HepG2 (cell line): ENCODE measurements around the gene NDC80. TPM values are rescaled to one million over a fixed set of nuclear protein-coding genes. Genes with fewer than 3 reads are reported as not detected.

Experiments used
- ATAC-seq: fragments of 200-7000 bp; cut with Tn5 transposase; 3 replicates; pipeline ENCODE4 v1.9.1; 2020; ENCODE audit warnings: mild to moderate bottlenecking, moderate library complexity
- BruUV-seq: library from RNA; stranded (reverse); fragments of 400-500 nt; replicated peaks from 2 replicates; lab custom pipeline; 2021; lab: Mats Ljungman, UMichigan
- CTCF ChIA-PET: fragments of 300-600 bp; formaldehyde crosslinking; extraction: SDS; loops from one replicate; lab custom pipeline; 2021; ENCODE audit warnings: low total read pairs, inconsistent platforms, low intra/inter-chr PET ratio; lab: Yijun Ruan, JAX
- POLR2A ChIA-PET: fragments of 350-600 bp; sonication (Branson Sonifier 250); formaldehyde crosslinking; loops from one replicate; lab custom pipeline; 2020; ENCODE audit warnings: antibody characterized with exemption, inconsistent platforms; lab: Yijun Ruan, JAX
- DNase-seq: peaks from one replicate; pipeline ENCODE4 v3.0.0-alpha.2; 2015; ENCODE audit warnings: low spot score
- FAIRE-seq: peaks from 3 replicates; lab custom pipeline; 2011; peaks lifted over from hg19 to GRCh38; lab: Jason Lieb, UNC
- H2AFZ ChIP-seq: one replicate; pipeline ENCODE4 v1.6.1; 2011; ENCODE audit warnings: low read length, inconsistent platforms
- H3K27ac ChIP-seq: fragments of 300-600 bp; 3 replicates; pipeline ENCODE4 v1.8.0; 2011; ENCODE audit warnings: mixed run types, mild to moderate bottlenecking, mixed read lengths, low read length, inconsistent platforms; ENCODE audit not compliant: insufficient read depth; ENCODE audit errors: extremely low read length
- H3K27me3 ChIP-seq, 2 experiments: fragments of 200-600 bp in 1 of 2; 2 replicates in 1 of 2; 3 replicates in 1 of 2; pipeline versions ENCODE4 v1.6.0 to v1.8.0; 2011; ENCODE audit warnings: low read length in 2 of 2, mild to moderate bottlenecking in 2 of 2, moderate library complexity in 2 of 2, inconsistent platforms in 1 of 2; ENCODE audit not compliant: insufficient read depth in 2 of 2, control insufficient read depth in 1 of 2
- H3K36me3 ChIP-seq, 2 experiments: fragments of 200-600 bp in 1 of 2; replicated peaks in 1 of 2; 2 replicates in 1 of 2; 3 replicates in 1 of 2; pipeline versions ENCODE4 v1.5.1 to v1.8.0; 2011; ENCODE audit warnings: low read length in 2 of 2, inconsistent platforms in 1 of 2; ENCODE audit not compliant: insufficient read depth in 2 of 2, control insufficient read depth in 1 of 2
- H3K4me1 ChIP-seq: 2 replicates; pipeline ENCODE4 v1.5.1; 2012; ENCODE audit warnings: low read length, inconsistent platforms; ENCODE audit not compliant: insufficient read depth
- H3K4me2 ChIP-seq: 2 replicates; pipeline ENCODE4 v1.6.0; 2011; ENCODE audit warnings: low read depth, low read length, inconsistent platforms
- H3K4me3 ChIP-seq, 3 experiments: fragments of 200-600 bp in 1 of 3; sonication (generic), shearing (Covaris generic) in 1 of 3; replicated peaks in 1 of 3; 2 replicates each; pipeline ENCODE4 v1.5.1; 2011 to 2016; ENCODE audit warnings: low read length in 3 of 3, inconsistent platforms in 2 of 3, low read depth in 2 of 3, mild to moderate bottlenecking in 2 of 3, control low read depth in 1 of 3, mixed read lengths in 1 of 3; ENCODE audit not compliant: insufficient read depth in 1 of 3
- H3K79me2 ChIP-seq: one replicate; pipeline ENCODE4 v1.6.1; 2011; ENCODE audit warnings: low read length, inconsistent platforms; ENCODE audit not compliant: insufficient read depth
- H3K9ac ChIP-seq: 2 replicates; pipeline ENCODE4 v1.6.0; 2011; ENCODE audit warnings: mild to moderate bottlenecking, low read depth, low read length, inconsistent platforms; ENCODE audit not compliant: insufficient read depth
- H3K9me3 ChIP-seq: 2 replicates; pipeline ENCODE4 v1.5.1; 2012; ENCODE audit warnings: mild to moderate bottlenecking, low read length
- H4K20me1 ChIP-seq: 2 replicates; pipeline ENCODE4 v1.6.0; 2011; ENCODE audit warnings: inconsistent platforms, mild to moderate bottlenecking, low read length, moderate library complexity; ENCODE audit not compliant: insufficient read depth
- ATF3 ChIP-seq: sonication (generic); formaldehyde crosslinking; IDR thresholded peaks from 2 replicates; pipeline ENCODE4 v1.4.0; 2020; ENCODE audit warnings: missing genetic modification reagents
- BCL3 ChIP-seq: sonication (generic); formaldehyde crosslinking; IDR thresholded peaks from 2 replicates; pipeline ENCODE4 v1.5.1; 2020; ENCODE audit warnings: mild to moderate bottlenecking, missing genetic modification reagents, moderate library complexity
- CEBPG ChIP-seq: IDR thresholded peaks from 2 replicates; pipeline ENCODE4 v1.6.1; 2016
- DRAP1 ChIP-seq: IDR thresholded peaks from 2 replicates; pipeline ENCODE4 v1.6.1; 2016; ENCODE audit warnings: missing genetic modification reagents, missing compliant biosample characterization
- FOXK2 ChIP-seq: fragments of 450-650 bp; IDR thresholded peaks from 2 replicates; pipeline ENCODE4 v1.6.1; 2016
- HIC2 ChIP-seq: sonication (generic); formaldehyde crosslinking; IDR thresholded peaks from 2 replicates; pipeline ENCODE4 v1.9.0; 2022; ENCODE audit warnings: low read depth, missing genetic modification reagents
- JUNB ChIP-seq: sonication (generic); formaldehyde crosslinking; IDR thresholded peaks from 2 replicates; pipeline ENCODE4 v1.8.0; 2022; ENCODE audit warnings: missing genetic modification reagents, mild to moderate bottlenecking, borderline replicate concordance
- PAX8 ChIP-seq: sonication (generic); formaldehyde crosslinking; IDR thresholded peaks from 2 replicates; pipeline ENCODE4 v1.8.0; 2022; ENCODE audit warnings: mild to moderate bottlenecking, missing genetic modification reagents, borderline replicate concordance
- ZBTB44 ChIP-seq: sonication (generic); formaldehyde crosslinking; IDR thresholded peaks from 2 replicates; pipeline ENCODE4 v1.4.0; 2020; ENCODE audit warnings: missing genetic modification reagents
- ZNF275 ChIP-seq: sonication (generic); formaldehyde crosslinking; IDR thresholded peaks from 2 replicates; pipeline ENCODE4 v1.8.0; 2022; ENCODE audit warnings: missing genetic modification reagents, mild to moderate bottlenecking, inconsistent platforms, borderline replicate concordance
- ZNF382 ChIP-seq: sonication (generic); formaldehyde crosslinking; IDR thresholded peaks from 2 replicates; pipeline ENCODE4 v1.5.0; 2020; ENCODE audit warnings: missing genetic modification reagents, mild to moderate bottlenecking, borderline replicate concordance
- ZNF556 ChIP-seq: sonication (generic); formaldehyde crosslinking; IDR thresholded peaks from 2 replicates; pipeline ENCODE4 v1.4.0; 2020; ENCODE audit warnings: mild to moderate bottlenecking, missing genetic modification reagents, borderline replicate concordance
- ZNF576 ChIP-seq: sonication (generic); formaldehyde crosslinking; IDR thresholded peaks from 2 replicates; pipeline ENCODE4 v1.4.0; 2020; ENCODE audit warnings: mild to moderate bottlenecking, missing genetic modification reagents
- WGBS: methylation state at CpG from one replicate; pipeline ENCODE4 v1.1.6; 2017; ENCODE audit warnings: low lambda C conversion rate; 5-methylcytosine and 5-hydroxymethylcytosine counted together
- in situ Hi-C: cut with HindIII; loops from 2 replicates; pipeline ENCODE4 v1.10.0; 2017; ENCODE audit warnings: low pct_unique_long_range_greater_than_20kb; ENCODE audit not compliant: extremely low pct_ligation_motif_present
- intact Hi-C: fragments of 100-400 bp; cut with micrococcal nuclease; formaldehyde crosslinking; loops from one replicate; pipeline ENCODE4 v1.10.0; 2022; ENCODE audit not compliant: unreplicated experiment
- polyA plus RNA-seq, 8 experiments: library from polyadenylated mRNA; depleted of rRNA in 3 of 8; stranded (reverse) in 7 of 8; unstranded in 1 of 8; fragments of >200 nt; fragmentation: Illumina TruSeq in 4 of 8; extraction: Trizol in 4 of 8; gene quantifications; 2 replicates each; pipeline versions ENCODE4 v1.2.1 to v1.2.3, GENCODE V29; 2011 to 2016; ENCODE audit warnings: low read depth in 4 of 8, missing spikeins in 1 of 8, mixed read lengths in 1 of 8; ENCODE audit not compliant: insufficient read depth in 1 of 8
- total RNA-seq, 5 experiments: library from RNA; depleted of rRNA; stranded (reverse); fragments of >200 nt; fragmentation: Illumina TruSeq; extraction: Trizol; gene quantifications; 2 replicates each; pipeline ENCODE4 v1.2.3, GENCODE V29; 2016; ENCODE audit warnings: low read depth in 1 of 5

Gene NDC80
- total and polyA plus RNA-seq, 2 of the 13 experiments (the other 11 are each of a cell fraction or from before 2014, with no cell fraction given), result 9.6 to 33.0 TPM

- no peak overlapping the region for H3K4me3 ChIP-seq
- whole genome bisulfite sequencing, result 19% methylated on average over 1 of the region's 1 CpG
- no peaks in the 10 kb centered on the region for H3K9me3 ChIP-seq
- H3K4me1 ChIP-seq, result peaks cover 12% of the 10 kb centered on the region
- ChIA-PET POLR2A (no interaction called here), CTCF (no interaction called here)
- intact Hi-C loops, result no loop called here
- BruUV-seq, result no TSS peak
- no peaks in the 10 kb centered on the region for H3K36me3 ChIP-seq
- no peak overlapping the region for H3K9ac ChIP-seq
- no peak overlapping the region for H2AFZ ChIP-seq
- H3K4me2 ChIP-seq, result no peak overlapping the region
- no peak for FAIRE-seq
- H3K27me3 ChIP-seq, result no peaks in the 10 kb centered on the region; a peak in 1 of 5 replicates
- no peak overlapping the region for H3K27ac ChIP-seq
- TF ChIP-seq JUNB (no peak), ZNF576 (CRISPR knock-in tag) (no peak), ZNF382 (no peak), DRAP1 (CRISPR knock-in tag) (no peak), CEBPG (CRISPR knock-in tag) (no peak), ZBTB44 (CRISPR knock-in tag) (no peak), BCL3 (CRISPR knock-in tag) (no peak), ATF3 (CRISPR knock-in tag) (no peak), ZNF556 (CRISPR knock-in tag) (no peak), FOXK2 (no peak), HIC2 (CRISPR knock-in tag) (no peak), PAX8 (CRISPR knock-in tag) (no peak), ZNF275 (CRISPR knock-in tag) (no peak)
- TF ChIP-seq, all 625 proteins: peak for 0
- no peak for ATAC-seq
- peaks cover 5% of the 10 kb centered on the region for H4K20me1 ChIP-seq
- peaks cover 11% of the 10 kb centered on the region for H3K79me2 ChIP-seq
- in situ Hi-C loops, result no loop called here
- no peak for DNase-seq
Observed at GRCh38 chr18:2651981-2652380, 80.6 kb downstream of the NDC80 start.
